Stimulated activated CD8-positive, alpha-beta memory T cell treated with anti-CD3 and anti-CD28 coated beads, Interleukin-4, amount 100 ng/mL, for 1 hour (primary cell): ENCODE measurements around the gene TMEM244.
"Not testable (repeated sequence)": the region's sequence is repeated elsewhere in the genome, so short reads cannot be mapped to it uniquely, and the experiment has no call there.

Source experiments
- DNase-seq, 2 donors: peaks; one replicate each; pipeline ENCODE4 v3.0.0-alpha.2; 2020; ENCODE audit warnings: low read depth in 2 of 2, low spot score in 1 of 2

The TMEM244 gene, protein sequence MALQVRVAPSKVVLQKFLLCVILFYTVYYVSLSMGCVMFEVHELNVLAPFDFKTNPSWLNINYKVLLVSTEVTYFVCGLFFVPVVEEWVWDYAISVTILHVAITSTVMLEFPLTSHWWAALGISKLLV

DNA sequence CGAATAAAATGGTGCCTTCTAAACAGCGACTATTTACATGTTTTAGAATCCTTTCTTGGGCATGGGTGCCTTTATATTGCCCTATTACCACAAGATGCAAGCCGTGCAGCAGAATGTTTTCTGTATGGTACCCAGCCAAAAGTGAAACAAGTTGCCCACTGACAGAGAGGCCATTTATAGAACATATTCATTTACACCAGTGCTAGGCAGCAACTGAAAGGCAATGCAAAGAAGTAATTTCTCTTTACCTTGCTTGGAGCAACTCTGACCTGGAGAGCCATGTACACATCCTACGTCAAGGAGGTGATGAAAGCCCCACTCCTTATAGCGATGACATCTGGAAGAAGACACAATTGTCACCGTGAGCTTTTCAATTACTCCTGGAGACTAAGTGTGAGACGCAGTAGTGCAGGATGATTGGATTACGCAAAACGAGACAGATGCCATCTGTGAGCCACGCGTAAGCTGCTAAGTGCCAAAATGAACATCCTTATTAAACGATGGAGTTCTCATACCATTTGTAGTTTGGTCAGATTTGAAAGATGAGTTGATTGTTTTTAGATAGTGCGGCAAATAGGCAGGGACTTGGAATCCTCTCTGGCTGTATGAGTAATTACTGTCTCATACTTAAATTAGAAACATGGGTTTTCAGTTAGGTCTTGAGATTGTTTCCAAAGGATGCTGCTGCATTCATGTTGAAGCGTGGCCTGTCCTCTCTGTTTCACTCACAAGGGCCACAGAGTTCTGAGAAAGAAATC, at the start of gene TMEM244:
Gene TMEM244, minus strand, starts transcription at position 408 of the 758 bp plus-strand sequence. Its CDS starts 127 bp downstream, at position 281.
- DNase-seq: no peak

DNA sequence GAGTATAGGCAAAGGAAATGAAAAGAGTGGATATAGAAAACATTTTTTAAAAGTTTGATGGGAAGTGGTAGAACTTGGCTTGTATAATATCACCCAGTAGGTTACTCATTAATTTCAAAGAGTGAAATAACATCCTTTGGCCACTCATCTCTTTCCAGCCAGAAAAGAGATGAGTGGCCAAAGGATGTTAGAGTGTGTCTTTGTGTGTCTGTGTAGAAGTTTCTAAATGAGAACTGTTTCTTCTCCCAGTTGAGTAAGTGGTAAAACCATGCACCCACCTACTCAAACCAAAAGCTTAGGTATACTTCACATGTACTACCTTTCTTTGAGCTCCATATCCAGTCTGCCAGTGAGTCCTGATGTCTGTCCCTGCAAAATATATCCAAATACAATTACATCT, 47.7 kb upstream of the TMEM244 start:
- no peak for DNase-seq

DNA sequence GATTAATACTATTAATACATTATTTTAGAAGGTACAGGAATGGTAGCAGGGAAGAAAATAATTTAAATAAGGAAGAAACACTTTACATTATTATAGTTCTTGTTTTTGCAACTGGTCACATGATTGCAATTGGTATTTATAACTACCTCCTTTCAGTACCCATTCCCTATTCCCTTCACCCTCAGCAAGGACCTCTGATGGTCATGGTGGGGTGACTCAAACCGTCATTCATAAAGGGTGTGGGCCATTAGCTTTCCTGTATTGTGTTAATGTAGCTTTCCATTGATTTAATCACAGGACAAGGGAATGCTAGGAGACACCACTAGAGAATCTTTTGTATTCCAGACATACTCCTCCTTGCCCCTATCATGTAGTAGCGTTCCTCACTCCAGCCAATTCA, 47.2 kb upstream of the TMEM244 start:
- no peak for DNase-seq

DNA sequence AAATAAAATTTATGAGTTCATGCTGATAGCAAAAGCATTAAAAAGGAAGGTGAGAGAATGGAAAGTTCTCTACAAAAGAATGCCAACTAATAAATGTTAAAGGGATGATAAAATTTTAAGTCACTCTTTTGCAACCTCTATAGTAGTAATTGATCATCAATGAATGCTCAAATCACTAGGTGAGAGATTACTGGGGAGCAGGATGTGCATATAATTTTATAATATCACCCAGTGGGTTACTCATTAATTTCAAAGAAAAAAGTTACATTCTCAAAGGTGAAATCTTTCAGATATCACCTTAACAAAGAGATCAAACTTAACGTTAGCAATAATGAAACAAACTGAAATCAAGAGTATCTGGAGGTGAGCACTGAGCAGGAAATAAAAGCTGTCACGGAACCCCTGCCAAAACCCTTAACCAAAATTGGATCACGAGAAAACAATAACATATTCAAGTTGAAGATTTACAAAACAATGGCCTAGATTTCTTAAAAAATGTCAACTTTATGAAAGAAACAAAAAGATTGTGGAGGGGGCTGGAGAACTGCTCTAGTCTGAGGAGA, 45.5 kb upstream of the TMEM244 start:
- no peak for DNase-seq

DNA sequence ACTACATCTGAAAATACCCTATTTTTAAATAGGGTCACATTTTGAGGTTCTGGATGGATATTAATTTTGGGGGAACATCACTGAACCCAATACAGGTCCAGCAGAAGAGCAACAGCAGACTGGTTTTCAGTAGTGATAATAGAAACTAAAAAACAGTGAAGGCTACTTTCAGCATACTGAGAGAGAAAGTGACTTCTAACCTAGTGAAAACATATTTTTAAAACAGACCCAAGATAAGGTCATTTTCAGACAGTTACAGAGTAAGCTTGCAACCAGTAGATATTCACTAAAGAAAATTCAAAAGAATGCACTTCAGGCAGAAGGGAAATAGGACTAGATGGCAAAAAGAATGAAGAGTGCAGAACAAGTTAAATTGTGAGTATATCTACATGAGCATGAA, 42.0 kb upstream of the TMEM244 start:
- DNase-seq: no peak

DNA sequence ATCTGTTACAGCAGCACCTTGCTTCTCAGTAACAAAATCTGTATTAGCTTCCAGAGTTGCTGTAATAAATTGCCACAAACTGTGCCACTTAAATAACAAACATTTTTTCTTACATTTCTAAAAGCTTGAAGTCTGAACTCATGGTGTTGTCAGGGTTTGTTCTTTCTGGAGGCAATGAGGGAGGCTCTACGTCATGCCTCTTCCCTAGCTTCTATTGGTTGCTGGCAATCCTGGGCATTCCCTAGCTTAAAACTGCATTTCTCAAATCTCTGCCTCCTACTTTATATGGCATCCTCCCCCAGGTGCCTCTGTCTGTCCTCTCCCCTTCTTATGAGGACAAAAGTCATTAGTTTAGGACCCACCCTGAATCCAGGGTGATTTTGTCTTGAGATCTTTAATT, 41.6 kb upstream of the TMEM244 start:
- DNase-seq: no peak

DNA sequence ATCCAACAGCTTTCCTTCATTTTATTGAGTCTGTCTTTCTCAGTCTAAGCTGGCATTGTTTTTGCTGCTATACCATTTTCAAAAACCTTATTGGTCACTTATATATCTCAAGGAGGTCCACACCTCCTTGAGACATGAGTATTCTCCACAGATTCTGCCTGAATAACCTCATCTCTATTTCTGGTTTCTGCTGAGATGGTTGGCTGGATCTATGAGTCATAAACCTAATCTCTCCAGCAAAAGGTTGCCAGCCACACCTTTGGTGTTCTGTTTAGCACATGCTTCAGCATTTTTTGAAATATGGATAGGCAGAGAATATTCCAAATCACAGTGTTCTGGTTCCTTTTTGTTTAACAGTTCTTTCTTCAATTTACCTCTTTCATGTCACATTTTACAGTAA, 40.8 kb upstream of the TMEM244 start:
- no peak for DNase-seq

DNA sequence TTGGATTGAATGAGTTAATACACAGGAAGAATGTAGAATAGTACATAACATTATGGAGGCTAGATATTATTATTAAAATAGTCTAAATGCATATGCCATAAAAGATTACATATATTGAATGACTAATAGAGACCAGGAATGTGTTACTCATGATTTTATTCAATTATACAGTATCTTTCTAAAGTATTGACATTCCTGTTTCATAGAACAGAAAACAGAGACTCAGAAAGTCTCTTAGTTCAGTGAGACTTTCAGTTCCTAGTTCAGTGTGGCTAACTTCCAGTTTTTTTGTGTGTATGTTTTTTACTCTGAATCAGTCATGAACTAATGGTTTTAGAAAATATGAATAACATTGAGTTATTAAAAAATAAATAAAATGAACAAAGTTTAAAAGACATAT, 34.6 kb upstream of the TMEM244 start:
- DNase-seq: no peak

DNA sequence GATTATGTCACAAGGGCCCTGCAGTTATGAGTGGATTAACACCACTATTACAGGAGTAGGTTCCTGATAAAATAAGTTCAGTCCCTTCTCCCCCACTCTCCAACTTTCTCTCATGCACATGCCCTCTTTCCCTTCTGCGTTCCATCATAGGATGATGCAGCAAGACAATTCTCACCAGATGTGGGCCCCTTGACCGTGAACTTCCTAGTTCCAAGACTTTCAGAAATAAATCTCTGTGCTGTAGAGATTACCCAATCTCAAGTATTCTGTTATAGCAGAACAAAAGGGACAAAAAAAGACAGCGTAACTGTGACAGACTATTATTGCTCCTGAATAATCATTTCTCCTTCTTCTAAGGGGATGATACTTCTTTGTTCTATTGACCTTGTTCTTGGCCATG, 33.8 kb upstream of the TMEM244 start:
- DNase-seq: no peak

DNA sequence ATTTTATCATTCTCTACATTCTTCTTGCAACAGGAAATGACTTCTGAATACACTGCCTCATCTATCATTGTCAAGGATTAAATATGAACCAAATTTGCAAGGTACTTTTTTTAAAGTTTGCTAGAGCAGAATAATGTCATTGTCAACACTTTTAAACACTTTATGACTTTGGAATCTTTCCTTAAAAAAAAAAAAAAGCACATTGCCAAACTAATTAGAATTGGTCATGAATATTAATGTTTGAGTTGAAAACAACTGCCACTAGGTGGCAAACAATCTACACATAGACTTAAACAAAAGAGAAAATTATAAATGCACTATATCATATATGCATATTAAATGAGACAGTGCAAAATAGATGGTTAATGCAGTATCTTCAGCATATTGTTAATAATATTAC, 32.5 kb upstream of the TMEM244 start:
- DNase-seq: no peak

DNA sequence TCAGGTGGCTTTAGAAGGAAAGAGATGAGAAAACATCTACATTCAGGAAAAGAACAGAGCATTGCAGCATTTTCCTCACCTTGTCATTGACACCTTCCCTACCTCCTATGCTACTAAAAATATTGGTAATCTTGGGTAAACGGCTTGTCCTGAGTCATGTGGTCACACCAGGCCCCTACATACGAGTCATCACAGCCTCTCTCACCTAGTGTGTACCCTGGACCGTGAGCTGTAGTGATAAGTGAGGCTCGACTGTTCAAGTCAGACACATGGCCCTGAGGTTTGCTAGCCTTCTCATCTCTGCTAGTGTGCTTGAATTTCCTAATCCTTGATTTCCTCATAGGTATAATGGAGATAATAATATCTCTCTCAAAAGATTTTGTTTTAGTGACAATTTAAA, 29.6 kb upstream of the TMEM244 start:
- DNase-seq: no peak

DNA sequence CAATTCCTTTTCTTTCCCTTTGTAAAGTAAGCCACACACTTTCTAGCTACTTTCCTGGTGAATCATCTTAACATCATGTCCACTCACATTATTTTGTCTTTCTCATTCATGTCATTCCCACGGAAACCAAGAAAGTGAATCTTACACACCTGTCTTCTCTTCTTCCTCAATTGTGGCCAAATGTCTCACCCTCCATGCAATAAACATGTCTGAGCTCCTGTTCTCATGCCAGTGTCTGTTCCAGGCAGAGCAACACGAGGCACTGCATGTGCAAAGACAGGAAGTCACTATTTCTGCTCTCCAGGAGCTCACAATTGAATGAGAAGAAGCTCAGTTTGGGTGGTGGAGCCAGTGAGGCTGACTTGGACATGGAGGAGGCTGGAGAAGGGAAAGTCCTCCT, 29.0 kb upstream of the TMEM244 start:
- DNase-seq: no peak

DNA sequence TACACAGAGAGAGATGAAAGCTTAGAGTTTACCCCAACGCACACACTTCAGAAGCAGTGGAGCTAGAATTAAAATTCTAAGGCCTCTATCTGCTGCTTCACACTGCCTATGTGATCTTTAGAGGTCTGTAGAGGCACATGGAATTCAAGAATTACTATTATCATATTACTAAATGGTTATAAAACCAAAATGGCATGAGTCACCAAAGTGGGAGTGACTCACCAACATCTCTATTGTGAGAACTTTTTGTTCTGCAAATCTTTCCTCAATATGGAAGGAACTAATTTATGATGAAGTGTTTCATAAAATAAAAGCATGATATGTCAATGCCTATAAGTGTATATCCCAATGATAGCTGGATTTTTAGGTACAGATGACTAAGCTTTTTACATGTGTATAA, 28.5 kb upstream of the TMEM244 start:
- DNase-seq: no peak

DNA sequence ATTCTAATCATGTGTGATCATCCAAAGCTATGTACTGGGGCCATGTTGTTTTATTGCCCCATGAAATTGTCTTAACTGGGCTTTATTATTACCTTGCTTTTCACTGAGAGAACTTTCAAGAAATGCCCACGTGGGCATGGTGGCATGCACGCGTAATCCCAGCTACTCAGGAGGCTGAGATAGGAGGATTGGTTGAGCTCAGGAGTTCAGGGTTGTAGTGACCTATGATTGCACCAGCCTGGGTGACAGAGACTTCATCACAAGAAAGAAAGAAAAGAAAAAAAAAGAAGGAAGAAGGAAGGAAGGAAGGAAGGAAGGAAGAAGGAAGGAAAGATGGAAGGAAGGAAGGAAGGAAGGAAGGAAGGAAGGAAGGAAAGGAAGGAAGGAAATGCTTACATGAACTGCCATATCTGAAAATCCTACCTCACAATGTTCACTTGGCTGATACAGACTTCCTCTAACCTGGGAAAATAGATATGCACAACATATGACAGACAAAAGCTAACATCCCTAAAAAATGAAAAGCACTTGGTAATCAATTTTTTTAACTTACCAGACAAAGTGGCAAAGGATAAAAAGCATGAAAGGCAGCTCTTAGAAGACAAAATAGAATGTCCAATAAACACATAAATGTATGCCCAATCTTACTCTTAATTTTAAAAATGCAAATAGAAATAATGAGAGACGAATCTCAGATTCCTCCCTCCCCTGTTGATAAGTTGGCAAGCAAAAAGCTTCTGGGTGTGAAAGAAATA, 25.5 kb upstream of the TMEM244 start:
- no peak for DNase-seq

DNA sequence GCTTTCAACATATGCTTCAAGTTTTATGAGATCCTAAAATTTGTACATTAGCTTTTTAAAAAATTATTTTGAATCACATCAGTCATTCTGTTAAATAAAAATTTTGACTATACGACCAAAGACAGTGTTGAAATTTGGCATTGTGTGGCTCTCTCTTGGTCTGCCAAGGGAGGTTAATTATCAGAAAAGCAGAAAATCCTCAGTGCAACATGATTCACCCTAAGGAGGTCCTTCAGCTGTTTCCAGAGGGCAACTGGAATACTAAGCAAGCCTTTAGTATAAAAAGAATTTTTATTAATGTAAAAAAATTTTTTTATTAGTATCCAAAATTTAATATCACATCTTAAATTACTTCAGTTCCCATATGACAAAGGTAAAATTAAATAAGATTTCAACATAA, 23.1 kb upstream of the TMEM244 start:
- no peak for DNase-seq

DNA sequence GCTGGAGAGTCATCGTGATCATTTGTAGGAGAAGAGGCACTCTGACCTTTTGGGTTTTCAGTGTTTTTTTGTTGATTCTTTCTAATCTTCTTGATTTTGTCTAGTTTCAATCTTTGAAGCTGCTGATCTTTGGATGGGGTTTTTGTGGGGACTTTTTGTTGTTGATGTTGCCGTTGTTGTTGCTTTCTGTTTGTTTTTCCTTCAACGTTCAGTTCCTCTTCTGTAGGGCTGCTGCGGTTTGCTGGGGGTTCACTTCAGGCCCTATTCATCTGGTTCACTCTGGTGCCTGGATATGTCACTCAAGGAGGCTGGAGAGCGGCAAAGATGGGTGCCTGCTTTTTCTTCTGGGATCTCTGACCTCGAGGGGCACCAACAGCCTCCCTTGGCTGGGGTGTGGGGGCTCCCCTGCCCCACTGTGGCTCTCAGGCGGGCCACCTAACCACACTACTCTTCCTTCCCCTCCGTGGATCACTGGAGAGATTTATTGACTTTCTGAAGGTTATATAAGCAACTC, 21.5 kb upstream of the TMEM244 start:
- DNase-seq: no peak

DNA sequence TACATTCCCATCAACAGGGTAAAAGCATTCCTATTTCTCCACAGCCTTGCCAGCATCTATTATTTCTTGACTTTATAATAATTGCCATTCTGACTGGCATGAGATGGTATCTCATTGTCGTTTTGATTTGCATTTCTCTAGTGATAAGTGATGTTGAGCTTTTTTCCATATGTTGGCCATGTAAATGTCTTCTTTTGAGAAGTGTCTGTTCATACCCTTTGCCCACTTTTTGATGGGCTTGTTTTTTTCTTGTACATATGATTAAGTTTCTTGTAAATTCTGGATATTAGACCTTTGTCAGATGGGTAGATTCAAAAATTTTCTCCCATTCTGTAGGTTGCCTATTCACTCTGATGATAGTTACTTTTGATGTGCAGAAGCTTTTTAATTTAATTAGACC, 16.8 kb upstream of the TMEM244 start:
- DNase-seq: not testable (repeated sequence)

DNA sequence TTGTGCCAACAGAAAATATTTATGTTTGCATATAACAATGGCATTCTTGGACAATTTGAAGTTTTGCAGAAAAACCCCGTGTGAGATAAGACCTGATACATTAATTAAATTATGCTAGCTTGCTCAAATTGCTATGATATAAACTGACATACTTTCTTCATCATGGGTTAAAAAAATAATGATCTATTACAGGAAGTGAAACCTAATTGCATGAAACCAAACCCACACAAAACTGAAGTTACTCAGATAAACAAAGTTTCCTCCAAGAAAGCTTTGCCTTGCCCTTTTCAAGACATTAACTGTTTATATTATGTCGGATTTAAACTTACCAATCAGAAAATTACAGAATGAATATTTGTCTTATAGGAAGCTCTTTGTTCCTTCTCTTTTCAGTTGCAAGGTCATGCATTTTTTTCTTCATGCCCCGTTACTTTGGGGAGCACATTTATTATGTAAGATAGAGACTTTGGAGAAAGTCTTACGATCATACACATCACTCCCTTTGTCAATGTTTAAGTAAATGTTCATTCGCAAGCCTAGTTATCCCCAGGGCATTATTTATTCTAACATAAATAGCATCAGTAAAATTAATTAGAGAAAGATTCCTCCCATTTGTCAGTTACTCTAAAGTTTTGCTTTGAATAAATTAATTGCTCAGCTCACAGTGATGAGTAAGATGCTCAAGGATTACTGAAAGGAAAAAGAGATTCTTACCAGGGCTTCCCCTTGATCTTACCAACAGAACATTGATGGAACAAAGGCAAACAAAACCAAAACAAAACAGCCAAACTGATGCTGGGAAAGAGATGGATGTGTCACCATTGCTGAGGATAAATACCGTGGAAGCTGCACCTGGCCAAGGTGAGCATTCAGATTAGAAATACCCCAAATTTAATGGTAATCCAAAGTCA, 14.8 kb upstream of the TMEM244 start:
- no peak for DNase-seq

DNA sequence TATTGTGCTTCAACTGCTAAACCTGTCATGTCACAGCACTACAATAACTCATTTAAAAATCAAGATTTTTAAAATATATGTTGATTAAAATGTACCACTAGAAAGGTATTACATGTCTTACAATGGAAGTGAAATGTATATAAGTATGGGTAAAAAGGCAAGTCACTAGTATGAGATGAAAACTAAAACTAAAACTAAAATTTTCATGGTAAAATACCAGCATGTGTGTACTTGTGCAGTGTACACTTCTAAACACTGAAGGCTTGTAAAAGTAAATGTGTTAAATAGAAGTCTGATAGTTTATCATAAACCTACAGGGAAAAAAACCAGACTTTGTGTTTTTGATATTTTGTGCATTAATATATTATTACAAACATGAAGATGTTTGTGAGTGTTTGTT, 13.7 kb upstream of the TMEM244 start:
- DNase-seq: no peak

DNA sequence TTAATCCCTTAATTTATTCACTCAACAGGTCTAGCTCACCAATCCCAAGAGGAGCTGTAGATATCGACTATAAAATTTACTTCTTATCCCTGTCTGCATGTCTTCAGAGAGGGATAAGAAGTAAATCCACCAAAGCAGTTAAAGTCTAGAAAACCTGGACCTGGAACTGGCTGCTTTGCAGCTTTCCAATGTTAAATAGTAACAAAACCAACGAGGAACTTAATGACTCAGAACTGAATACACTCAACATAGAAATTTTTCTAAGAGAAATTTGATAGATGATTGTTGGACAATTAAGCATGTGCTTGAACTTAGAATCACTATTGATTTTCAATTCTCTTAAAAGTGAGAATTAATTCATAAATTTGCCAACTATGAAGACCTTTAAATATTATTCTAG, 11.5 kb upstream of the TMEM244 start:
- DNase-seq: no peak

DNA sequence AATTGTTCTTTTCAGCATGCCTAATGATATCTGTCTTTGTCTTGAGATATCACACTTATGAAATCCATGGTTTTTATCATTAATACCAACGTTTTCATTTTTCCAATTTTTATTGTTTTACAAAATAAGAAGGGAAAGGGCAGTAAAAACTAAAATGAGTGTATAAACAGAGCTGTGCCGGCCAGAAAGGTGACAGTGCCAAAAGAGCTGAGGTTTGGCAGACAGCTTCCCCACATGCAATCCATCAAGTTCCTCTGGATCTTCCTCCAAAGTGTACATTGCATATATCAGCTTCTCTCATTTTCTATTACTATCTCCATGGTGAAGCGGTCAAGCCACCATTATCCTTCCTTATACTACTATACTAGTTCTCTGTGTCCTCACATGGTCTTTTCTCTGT, 10.1 kb upstream of the TMEM244 start:
- DNase-seq: no peak
